ENCODE data around the gene PRDM16. TPM values are rescaled to one million over a fixed set of nuclear protein-coding genes. Genes with fewer than 3 reads are reported as not detected.

Gene PRDM16
- total and polyA plus RNA-seq, 2 experiments from 2014 or later: 0.14 to 0.16 TPM

- no peaks in the 10 kb centered on the region for H3K79me2 ChIP-seq (replicated peaks; ENCODE audit: insufficient read depth)
- ATAC-seq (no peak), DNase-seq (ENCODE audit: low spot score) (no peak)
- no peak overlapping the region for H3K4me3 ChIP-seq
- Mint-ChIP-seq H3K36me3 (ENCODE audit: low read depth) (no peaks in the 10 kb centered on the region), H3K27me3 (ENCODE audit: insufficient read depth, low read depth, poor library complexity) (peaks cover 13% of the 10 kb centered on the region), H3K4me3 (no peak overlapping the region), H3K27ac (no peak overlapping the region), H3K4me1 (peaks cover 4% of the 10 kb centered on the region; the same call in 1 of the 3 replicates), H3K9me3 (no peaks in the 10 kb centered on the region)
- H3K27me3 ChIP-seq (ENCODE audit: insufficient read depth): no peaks in the 10 kb centered on the region
- no peaks in the 10 kb centered on the region for H3K36me3 ChIP-seq (ENCODE audit: insufficient read depth)
- no peaks in the 10 kb centered on the region for H3K9me2 ChIP-seq (ENCODE audit: insufficient read depth)
- no peak overlapping the region for H3K27ac ChIP-seq (ENCODE audit: low read depth)
- no peak overlapping the region for H3K4me2 ChIP-seq
- H2AFZ ChIP-seq: no peak overlapping the region
- no peaks in the 10 kb centered on the region for H3K4me1 ChIP-seq (ENCODE audit: insufficient read depth)
- TF ChIP-seq ZNF331 (CRISPR knock-in tag; IDR thresholded peaks at IDR 0.05; ENCODE audit: low read depth) (no peak), ETS1 (IDR thresholded peaks at IDR 0.05) (no peak), REST (IDR thresholded peaks at IDR 0.05; ENCODE audit: unreplicated experiment) (no peak), ZNF114 (CRISPR knock-in tag; IDR thresholded peaks at IDR 0.05) (no peak), JUNB (IDR thresholded peaks at IDR 0.05; ENCODE audit: unreplicated experiment) (no peak), EZH2 (IDR thresholded peaks at IDR 0.05; ENCODE audit: low read depth, unreplicated experiment) (no peak), CREB1 (CRISPR knock-in tag; IDR thresholded peaks at IDR 0.05; ENCODE audit: low read depth) (no peak), EZH2phosphoT487 (IDR thresholded peaks at IDR 0.05; ENCODE audit: unreplicated experiment) (no peak), STAT1 (IDR thresholded peaks at IDR 0.05; ENCODE audit: unreplicated experiment) (no peak)
- TF ChIP-seq, protein P1, sequence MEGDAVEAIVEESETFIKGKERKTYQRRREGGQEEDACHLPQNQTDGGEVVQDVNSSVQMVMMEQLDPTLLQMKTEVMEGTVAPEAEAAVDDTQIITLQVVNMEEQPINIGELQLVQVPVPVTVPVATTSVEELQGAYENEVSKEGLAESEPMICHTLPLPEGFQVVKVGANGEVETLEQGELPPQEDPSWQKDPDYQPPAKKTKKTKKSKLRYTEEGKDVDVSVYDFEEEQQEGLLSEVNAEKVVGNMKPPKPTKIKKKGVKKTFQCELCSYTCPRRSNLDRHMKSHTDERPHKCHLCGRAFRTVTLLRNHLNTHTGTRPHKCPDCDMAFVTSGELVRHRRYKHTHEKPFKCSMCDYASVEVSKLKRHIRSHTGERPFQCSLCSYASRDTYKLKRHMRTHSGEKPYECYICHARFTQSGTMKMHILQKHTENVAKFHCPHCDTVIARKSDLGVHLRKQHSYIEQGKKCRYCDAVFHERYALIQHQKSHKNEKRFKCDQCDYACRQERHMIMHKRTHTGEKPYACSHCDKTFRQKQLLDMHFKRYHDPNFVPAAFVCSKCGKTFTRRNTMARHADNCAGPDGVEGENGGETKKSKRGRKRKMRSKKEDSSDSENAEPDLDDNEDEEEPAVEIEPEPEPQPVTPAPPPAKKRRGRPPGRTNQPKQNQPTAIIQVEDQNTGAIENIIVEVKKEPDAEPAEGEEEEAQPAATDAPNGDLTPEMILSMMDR (conservative IDR thresholded peaks at IDR 0.05; ENCODE audit: low read depth in 2 of 2): no peak
- H3F3A ChIP-seq (replicated peaks; ENCODE audit: low read depth): peaks cover 9% of the 10 kb centered on the region; the same call in 1 of the 2 replicates
- no peaks in the 10 kb centered on the region for H4K20me1 ChIP-seq (replicated peaks; ENCODE audit: insufficient read depth)
Observed at GRCh38 chr1:3335754-3336640, 267.0 kb downstream of the PRDM16 start.

Data from GM23338 (cell line).